Karpas-422 (cell line): ENCODE measurements around the gene FHIP2A. TPM values are rescaled to one million over a fixed set of nuclear protein-coding genes. Genes with fewer than 3 reads are reported as not detected.
"Not testable (repeated sequence)": the region's sequence is repeated elsewhere in the genome, so short reads cannot be mapped to it uniquely, and the experiment has no call there.

Experiments used
- DNase-seq: peaks from one replicate; pipeline ENCODE4 v3.0.0-alpha.2; 2015
- H2AFZ ChIP-seq: fragments of 200-600 bp; sonication (generic); 2 replicates; pipeline ENCODE4 v1.6.1; 2014; ENCODE audit warnings: antibody characterized with exemption, low read length, mixed read lengths
- H3K27ac ChIP-seq: fragments of 200-600 bp; sonication (generic); 2 replicates; pipeline ENCODE4 v1.5.1; 2014; ENCODE audit warnings: mild to moderate bottlenecking, low read length, moderate library complexity
- H3K27me3 ChIP-seq: fragments of 200-600 bp; sonication (generic); 2 replicates; pipeline ENCODE4 v1.6.1; 2014; ENCODE audit warnings: low read length, mixed read lengths
- H3K36me3 ChIP-seq: fragments of 200-600 bp; sonication (generic); 2 replicates; pipeline ENCODE4 v1.6.1; 2014; ENCODE audit warnings: low read length, mixed read lengths; ENCODE audit not compliant: insufficient read depth
- H3K4me1 ChIP-seq: fragments of 200-600 bp; sonication (generic); 2 replicates; pipeline ENCODE4 v1.6.1; 2014; ENCODE audit warnings: mild to moderate bottlenecking, low read length, mixed read lengths
- H3K4me2 ChIP-seq: fragments of 200-600 bp; sonication (generic); 2 replicates; pipeline ENCODE4 v1.6.1; 2014; ENCODE audit warnings: low read length, low read depth, mild to moderate bottlenecking; ENCODE audit not compliant: poor library complexity, severe bottlenecking
- H3K4me3 ChIP-seq: fragments of 200-600 bp; sonication (generic); 2 replicates; pipeline ENCODE4 v1.5.1; 2014; ENCODE audit warnings: mild to moderate bottlenecking, antibody characterized with exemption, low read length, mixed read lengths
- H3K79me2 ChIP-seq: fragments of 200-600 bp; sonication (generic); 2 replicates; pipeline ENCODE4 v1.6.1; 2014; ENCODE audit warnings: mild to moderate bottlenecking, low read length, mixed read lengths
- H3K9ac ChIP-seq: fragments of 200-600 bp; sonication (generic); 2 replicates; pipeline ENCODE4 v1.6.0; 2014; ENCODE audit warnings: low read length
- H3K9me2 ChIP-seq: fragments of 200-600 bp; sonication (generic), shearing (Covaris generic); replicated peaks from 2 replicates; pipeline ENCODE4 v1.6.0; 2014; ENCODE audit warnings: mild to moderate bottlenecking, low read length, moderate library complexity; ENCODE audit not compliant: insufficient read depth
- H3K9me3 ChIP-seq: fragments of 300-700, 200-600 bp; sonication (generic); 2 replicates; pipeline ENCODE4 v1.6.1; 2014; ENCODE audit warnings: low read length, mixed read lengths
- H4K20me1 ChIP-seq: fragments of 200-600 bp; sonication (generic); 2 replicates; pipeline ENCODE4 v1.6.1; 2014; ENCODE audit warnings: mild to moderate bottlenecking, antibody characterized with exemption, low read length, low read depth; ENCODE audit not compliant: insufficient read depth
- total RNA-seq: library from RNA; depleted of rRNA; stranded (reverse); fragments of >200 nt; shearing (Covaris generic); gene quantifications from 2 replicates; pipeline ENCODE4 v1.2.3, GENCODE V29; 2014; ENCODE audit warnings: low replicate concordance

Gene FHIP2A
- total RNA-seq, 1 experiment from 2014 or later, result 21.7 TPM

- Histone ChIP-seq H3K9me3 (no peaks in the 10 kb centered on the region), H3K36me3 (peaks cover 12% of the 10 kb centered on the region; the same call in 1 of the 2 replicates), H3K4me1 (no peaks in the 10 kb centered on the region), H2AFZ (no peak overlapping the region), H3K27me3 (no peaks in the 10 kb centered on the region), H3K4me2 (no peak overlapping the region), H4K20me1 (no peaks in the 10 kb centered on the region), H3K9me2 (no peaks in the 10 kb centered on the region), H3K9ac (no peak overlapping the region), H3K27ac (no peak overlapping the region), H3K79me2 (no peaks in the 10 kb centered on the region), H3K4me3 (no peak overlapping the region)
- DNase-seq, result no peak
Measured at GRCh38 chr10:114855776-114856543, 34.4 kb downstream of the FHIP2A start.

GRCh38 chr10:114856544-114857287 lies 35.1 kb downstream of the FHIP2A start:
- H3K4me3 ChIP-seq, result no peak overlapping the region
- no peak overlapping the region for H3K4me2 ChIP-seq
- no peak overlapping the region for H2AFZ ChIP-seq
- no peaks in the 10 kb centered on the region for H3K9me3 ChIP-seq
- H3K9me2 ChIP-seq, result no peaks in the 10 kb centered on the region
- no peak for DNase-seq
- peaks cover 12% of the 10 kb centered on the region; the same call in 1 of the 2 replicates for H3K36me3 ChIP-seq
- no peak overlapping the region for H3K27ac ChIP-seq
- no peaks in the 10 kb centered on the region for H3K79me2 ChIP-seq
- H3K9ac ChIP-seq, result no peak overlapping the region
- no peaks in the 10 kb centered on the region for H3K4me1 ChIP-seq
- no peaks in the 10 kb centered on the region for H4K20me1 ChIP-seq
- no peaks in the 10 kb centered on the region for H3K27me3 ChIP-seq

DNA sequence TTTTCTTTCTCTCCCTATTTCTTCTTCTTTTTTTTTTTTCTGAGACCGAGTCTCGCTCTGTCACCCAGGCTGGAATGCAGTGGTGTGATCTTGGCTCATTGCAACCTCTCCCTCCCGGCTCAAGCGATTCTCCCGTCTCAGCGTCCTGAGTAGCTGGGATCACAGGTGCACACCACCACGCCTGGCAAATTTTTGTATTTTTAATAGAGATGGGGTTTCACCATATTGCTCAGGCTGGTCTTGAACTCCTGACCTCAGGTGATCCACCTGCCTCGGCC lies 35.6 kb downstream of the FHIP2A start:
- not testable (repeated sequence) for H3K9ac ChIP-seq, H3K9me2 ChIP-seq, H3K4me1 ChIP-seq, H4K20me1 ChIP-seq, H3K4me3 ChIP-seq, H2AFZ ChIP-seq, H3K27me3 ChIP-seq, H3K27ac ChIP-seq, H3K79me2 ChIP-seq, H3K4me2 ChIP-seq, DNase-seq, H3K9me3 ChIP-seq
- H3K36me3 ChIP-seq, result peaks cover 12% of the 10 kb centered on the region; the same call in 1 of the 2 replicates

DNA sequence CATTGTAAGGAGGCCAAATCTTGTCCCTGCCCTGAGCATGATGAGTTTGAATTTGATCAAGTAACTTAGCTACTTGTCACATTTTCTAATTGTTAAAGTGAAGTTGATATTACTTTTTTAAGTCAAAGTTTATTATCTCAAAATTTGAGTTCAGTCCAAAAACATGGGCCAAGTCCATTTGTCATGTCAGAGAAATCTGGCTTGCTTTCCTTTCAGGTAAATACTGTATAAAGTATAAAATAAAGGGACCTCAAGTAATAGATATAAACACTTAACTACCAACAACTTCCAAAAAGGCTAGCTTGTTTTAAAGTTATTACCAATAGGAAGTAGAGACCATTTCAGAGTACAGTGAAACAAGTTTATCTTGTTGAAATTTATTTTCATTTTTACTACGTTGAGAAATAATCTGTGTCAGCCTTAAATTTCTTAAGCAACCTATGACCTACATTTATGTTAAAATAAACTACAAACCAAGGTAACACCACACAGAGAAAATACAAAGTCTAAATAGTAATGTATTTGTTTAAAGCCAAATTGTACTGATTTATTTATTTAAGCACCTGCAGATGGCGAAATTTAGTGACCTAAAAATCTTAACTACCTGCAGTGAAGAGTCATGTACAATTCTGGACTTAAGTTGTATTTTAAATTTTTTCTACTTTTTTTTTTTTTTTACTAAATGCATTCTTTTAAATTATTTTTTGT lies 36.5 kb downstream of the FHIP2A start:
- DNase-seq, result no peak
- Histone ChIP-seq H2AFZ (no peak overlapping the region), H3K4me1 (no peaks in the 10 kb centered on the region), H3K79me2 (no peaks in the 10 kb centered on the region), H3K27me3 (no peaks in the 10 kb centered on the region), H3K27ac (no peak overlapping the region), H3K9me2 (no peaks in the 10 kb centered on the region), H3K4me3 (no peak overlapping the region), H3K4me2 (no peak overlapping the region), H3K9ac (no peak overlapping the region), H3K36me3 (peaks cover 12% of the 10 kb centered on the region; the same call in 1 of the 2 replicates), H4K20me1 (no peaks in the 10 kb centered on the region), H3K9me3 (no peaks in the 10 kb centered on the region)

- Histone ChIP-seq H3K9ac (no peak overlapping the region), H3K27me3 (no peaks in the 10 kb centered on the region), H3K4me1 (no peaks in the 10 kb centered on the region), H2AFZ (no peak overlapping the region), H3K27ac (no peak overlapping the region), H3K4me2 (no peak overlapping the region), H4K20me1 (no peaks in the 10 kb centered on the region), H3K79me2 (no peaks in the 10 kb centered on the region), H3K9me2 (no peaks in the 10 kb centered on the region), H3K36me3 (peaks cover 12% of the 10 kb centered on the region; the same call in 1 of the 2 replicates), H3K9me3 (no peaks in the 10 kb centered on the region), H3K4me3 (no peak overlapping the region)
- no peak for DNase-seq
Measured at GRCh38 chr10:114859222-114859621, 37.6 kb downstream of the FHIP2A start.

DNA sequence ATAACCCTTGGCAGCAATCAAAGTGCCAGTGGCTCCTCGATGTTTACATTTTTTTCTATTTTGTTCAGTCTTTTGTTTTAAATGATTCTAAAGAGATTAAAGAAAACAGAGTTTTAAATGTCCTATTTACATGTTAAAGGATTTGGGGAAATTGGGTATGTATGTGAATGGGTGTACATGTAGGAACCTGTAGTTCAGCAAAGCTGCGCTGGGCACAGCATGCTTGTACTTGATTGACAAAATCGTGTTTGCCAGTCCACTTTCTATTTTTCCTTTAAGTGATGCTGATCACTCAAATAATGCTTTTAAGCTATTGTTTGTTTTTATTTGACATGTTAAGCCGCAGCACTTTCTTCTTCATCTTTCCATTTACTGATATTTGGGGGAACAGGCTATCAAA lies 40.9 kb downstream of the FHIP2A start:
- no peaks in the 10 kb centered on the region for H3K9me2 ChIP-seq
- no peaks in the 10 kb centered on the region for H3K79me2 ChIP-seq
- H2AFZ ChIP-seq, result no peak overlapping the region
- no peak overlapping the region for H3K4me2 ChIP-seq
- no peak overlapping the region for H3K4me3 ChIP-seq
- no peaks in the 10 kb centered on the region for H3K27me3 ChIP-seq
- H3K9ac ChIP-seq, result no peak overlapping the region
- peaks cover 3% of the 10 kb centered on the region; the same call in 1 of the 2 replicates for H3K36me3 ChIP-seq
- H3K9me3 ChIP-seq, result no peaks in the 10 kb centered on the region
- H3K27ac ChIP-seq, result no peak overlapping the region
- H3K4me1 ChIP-seq, result no peaks in the 10 kb centered on the region
- H4K20me1 ChIP-seq, result no peaks in the 10 kb centered on the region
- DNase-seq, result no peak

DNA sequence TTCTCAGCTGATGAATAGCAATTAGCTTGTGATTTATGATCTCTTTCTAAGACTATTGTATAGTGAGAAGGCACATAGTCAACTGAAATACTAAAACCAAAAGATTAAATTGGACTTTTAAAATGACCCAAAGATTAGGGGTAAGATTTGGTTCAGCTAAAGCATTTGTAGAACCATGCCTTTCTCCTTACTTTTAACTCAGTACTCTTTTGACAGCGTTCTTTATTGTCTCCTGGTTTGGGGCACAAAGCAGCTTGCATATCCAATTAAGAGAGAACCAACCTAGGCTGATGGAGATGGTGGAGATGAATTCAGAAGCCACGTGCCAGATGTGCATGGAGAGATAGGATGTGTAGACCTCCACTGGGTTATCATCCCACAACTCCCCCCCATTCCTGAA lies 45.8 kb downstream of the FHIP2A start:
- Histone ChIP-seq H3K4me1 (no peaks in the 10 kb centered on the region), H3K36me3 (no peaks in the 10 kb centered on the region; the same call in 1 of the 2 replicates), H3K79me2 (no peaks in the 10 kb centered on the region), H4K20me1 (no peaks in the 10 kb centered on the region), H3K4me2 (no peak overlapping the region), H3K9ac (no peak overlapping the region), H3K4me3 (no peak overlapping the region), H3K27me3 (no peaks in the 10 kb centered on the region), H3K9me3 (no peaks in the 10 kb centered on the region), H3K9me2 (no peaks in the 10 kb centered on the region), H2AFZ (no peak overlapping the region), H3K27ac (no peak overlapping the region)
- no peak for DNase-seq

- Histone ChIP-seq H4K20me1 (no peaks in the 10 kb centered on the region), H3K27ac (no peak overlapping the region), H3K4me1 (no peaks in the 10 kb centered on the region), H3K27me3 (0 out of 2 replicates have a peak, but pooled peaks cover 3% of the 10 kb centered on the region), H3K4me2 (no peak overlapping the region), H3K9me2 (no peaks in the 10 kb centered on the region), H3K9me3 (no peaks in the 10 kb centered on the region), H3K4me3 (no peak overlapping the region), H2AFZ (no peak overlapping the region), H3K36me3 (no peaks in the 10 kb centered on the region), H3K9ac (no peak overlapping the region), H3K79me2 (no peaks in the 10 kb centered on the region)
- no peak for DNase-seq
Measured at GRCh38 chr10:114868870-114869519, 47.4 kb downstream of the FHIP2A start.
